H1 (cell line): ENCODE data around the gene ADAD1. TPM values are rescaled to one million over a fixed set of nuclear protein-coding genes. Genes with fewer than 3 reads are reported as not detected.

ENCODE experiments used
- ATF3 ChIP-seq: IDR thresholded peaks from 2 replicates; pipeline ENCODE4 v1.6.1; 2011; ENCODE audit warnings: low read depth, mild to moderate bottlenecking, low read length; ENCODE audit not compliant: insufficient read depth
- CHD7 ChIP-seq: fragments of 300-600 bp; sonication (generic); IDR thresholded peaks from 2 replicates; pipeline ENCODE4 v1.7.1; 2012; ENCODE audit warnings: low read length, moderate library complexity, mild to moderate bottlenecking, inconsistent platforms; ENCODE audit not compliant: insufficient replicate concordance
- CTBP2 ChIP-seq: IDR thresholded peaks from 2 replicates; pipeline ENCODE4 v1.7.0; 2011; ENCODE audit warnings: borderline replicate concordance, mild to moderate bottlenecking, moderate library complexity, mixed read lengths, low read length; ENCODE audit not compliant: insufficient read depth, insufficient read length
- EP300 ChIP-seq, 2 experiments: IDR thresholded peaks; 1 replicate in 1 of 2; 2 replicates in 1 of 2; pipeline ENCODE4 v1.6.1; 2011 to 2012; ENCODE audit warnings: low read depth in 2 of 2, low read length in 2 of 2, mild to moderate bottlenecking in 2 of 2, borderline replicate concordance in 1 of 2, inconsistent platforms in 1 of 2, moderate library complexity in 1 of 2
- GTF2F1 ChIP-seq: IDR thresholded peaks from 2 replicates; pipeline ENCODE4 v1.6.1; 2012; ENCODE audit warnings: low read depth, low read length, improper control_type of control experiment, borderline replicate concordance
- MAFK ChIP-seq: IDR thresholded peaks from 2 replicates; pipeline ENCODE4 v1.6.1; 2012; ENCODE audit warnings: low read depth, mild to moderate bottlenecking, improper control_type of control experiment, low read length
- POLR2A ChIP-seq, 2 experiments: IDR thresholded peaks; 1 replicate in 1 of 2; 2 replicates in 1 of 2; pipeline ENCODE4 v1.6.1; 2011; ENCODE audit warnings: low read depth in 2 of 2, low read length in 2 of 2, mild to moderate bottlenecking in 2 of 2; ENCODE audit errors: control extremely low read depth in 1 of 2
- POU5F1 ChIP-seq: IDR thresholded peaks from 2 replicates; pipeline ENCODE4 v1.6.1; 2011; ENCODE audit warnings: low read depth, mild to moderate bottlenecking, low read length, moderate library complexity
- RNF2 ChIP-seq: fragments of 200-900, 300-1000 bp; sonication (generic); IDR thresholded peaks from 2 replicates; pipeline ENCODE4 v1.7.1; 2016; ENCODE audit warnings: borderline replicate concordance, low read depth, mild to moderate bottlenecking, antibody characterized with exemption, low read length; ENCODE audit not compliant: poor library complexity, severe bottlenecking; ENCODE audit errors: missing control alignments
- SRF ChIP-seq: IDR thresholded peaks from 2 replicates; pipeline ENCODE4 v1.6.1; 2011; ENCODE audit warnings: mild to moderate bottlenecking, low read depth, low read length, moderate library complexity
- TCF12 ChIP-seq: IDR thresholded peaks from 2 replicates; pipeline ENCODE4 v1.6.1; 2011; ENCODE audit warnings: low read depth, mild to moderate bottlenecking, low read length
- polyA plus RNA-seq, 7 experiments: library from polyadenylated mRNA; depleted of rRNA in 3 of 7; stranded (reverse) in 5 of 7; unstranded in 2 of 7; fragments of >200 nt in 5 of 7; fragments of 200-250 nt in 2 of 7; gene quantifications; 1 replicate in 5 of 7; 2 replicates in 1 of 7; 4 replicates in 1 of 7; pipeline versions ENCODE4 v1.2.1 to v1.2.3, GENCODE V29; 2011 to 2013; ENCODE audit warnings: missing spikeins in 2 of 7, mixed read lengths in 2 of 7
- total RNA-seq: library from RNA; stranded (reverse); fragmentation: NEBNext Ultra II Directional; extraction: Animal tissue kit (Norgen Biotek cat#: 25700); gene quantifications from 2 replicates; pipeline ENCODE4 v1.2.1, GENCODE V29; 2021

The ADAD1 gene
- total and polyA plus RNA-seq, 2 of the 8 experiments (the other 6 are each of a cell fraction or from before 2014, with no cell fraction given), result not detected

GRCh38 chr4:122346036-122346435, 32.8 kb upstream of the ADAD1 start (continued):
- TF ChIP-seq CHD7 (no peak), GTF2F1 (no peak), POU5F1 (no peak), ATF3 (no peak), RNF2 (no peak), TCF12 (no peak), SRF (no peak), EP300 (IDR thresholded peaks at IDR 0.05; ENCODE audit: borderline replicate concordance in 1 of 2, low read depth in 2 of 2, low read length in 2 of 2) (no peak), CTBP2 (no peak), POLR2A (IDR thresholded peaks at IDR 0.05; ENCODE audit: control extremely low read depth in 1 of 2, low read depth in 2 of 2, low read length in 2 of 2) (no peak), MAFK (no peak)
